ENCODE results near the gene CLDN9.

GRCh38 chr16:2990891-2991290 is 21.8 kb upstream of the CLDN9 start:
- TF ChIP-seq CTCF (IDR thresholded peaks at IDR 0.05) (no peak), EP300 (IDR thresholded peaks at IDR 0.05) (no peak), POLR2AphosphoS5 (IDR thresholded peaks at IDR 0.05) (no peak)

Data from sigmoid colon (tissue), 4 donors.